Measurements from ENCODE around the gene NCAM2. TPM values are rescaled to one million over a fixed set of nuclear protein-coding genes. Genes with fewer than 3 reads are reported as not detected.

The NCAM2 gene
- polyA plus RNA-seq, 3 donors: 5.7 to 9.8 (median 5.9) TPM

DNA sequence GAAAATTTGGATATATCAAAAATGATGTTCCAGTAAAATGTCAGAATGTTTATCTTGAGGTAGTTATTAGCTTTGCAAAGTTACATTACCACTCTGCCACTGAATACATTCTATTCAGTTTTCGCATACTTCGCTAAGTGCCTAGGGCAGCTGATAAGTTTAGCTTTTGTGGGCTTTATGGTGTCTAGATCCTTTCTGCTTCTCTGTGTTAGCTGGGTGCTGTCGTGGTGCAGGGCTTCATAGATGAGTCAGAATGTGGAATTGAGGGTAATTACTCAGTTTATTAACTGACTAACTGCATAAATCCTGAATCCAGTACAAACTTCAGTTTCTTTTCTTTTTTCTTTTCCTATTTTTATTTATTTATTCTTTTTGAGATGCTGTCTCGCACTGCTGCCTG, 21.5 kb downstream of the NCAM2 start:
- no peak for DNase-seq

DNA sequence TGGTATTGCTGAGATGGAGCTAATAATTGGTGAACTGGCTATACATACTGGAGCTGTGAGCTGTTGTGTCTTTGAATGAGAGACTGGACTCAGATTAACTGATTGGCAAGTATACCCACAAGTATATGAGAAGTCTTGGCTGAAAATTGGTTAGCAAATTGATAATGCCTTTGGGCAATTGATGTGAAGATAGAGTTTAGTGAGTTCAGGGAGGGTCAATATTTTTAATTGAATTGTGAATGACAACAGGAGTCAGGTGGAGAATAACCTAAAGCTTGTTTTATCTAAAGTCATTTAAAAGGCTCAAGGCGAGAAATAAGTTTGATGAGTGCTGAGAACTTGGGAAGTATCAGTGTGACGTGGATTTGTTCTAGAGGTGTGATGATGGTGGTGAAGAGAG, 27.5 kb downstream of the NCAM2 start:
- no peak for DNase-seq

DNA sequence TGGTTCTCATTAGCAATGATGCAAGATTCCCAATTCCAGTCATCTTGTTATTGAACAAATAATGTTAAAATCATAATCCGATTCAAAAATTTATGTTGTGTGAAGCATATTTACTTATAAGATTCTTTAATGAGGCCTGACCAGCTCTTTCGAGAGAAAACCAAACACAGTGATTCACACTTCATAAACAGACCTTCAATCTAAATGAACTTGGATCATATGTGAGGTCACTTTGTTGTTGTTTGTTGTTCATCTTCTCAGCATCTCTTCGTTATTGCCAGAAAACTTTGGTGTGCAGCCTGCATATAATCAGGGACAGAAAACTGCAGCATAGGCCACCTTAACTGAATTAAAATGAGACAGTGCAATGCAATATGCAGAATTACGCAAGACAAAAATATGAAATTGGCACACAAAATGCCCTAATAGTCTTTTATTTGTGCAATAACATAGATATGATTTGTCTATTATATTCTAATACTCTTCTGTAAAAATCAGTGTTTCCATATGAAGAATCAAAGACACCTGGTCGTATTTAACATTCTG, 30.1 kb downstream of the NCAM2 start:
- no peak for DNase-seq

DNA sequence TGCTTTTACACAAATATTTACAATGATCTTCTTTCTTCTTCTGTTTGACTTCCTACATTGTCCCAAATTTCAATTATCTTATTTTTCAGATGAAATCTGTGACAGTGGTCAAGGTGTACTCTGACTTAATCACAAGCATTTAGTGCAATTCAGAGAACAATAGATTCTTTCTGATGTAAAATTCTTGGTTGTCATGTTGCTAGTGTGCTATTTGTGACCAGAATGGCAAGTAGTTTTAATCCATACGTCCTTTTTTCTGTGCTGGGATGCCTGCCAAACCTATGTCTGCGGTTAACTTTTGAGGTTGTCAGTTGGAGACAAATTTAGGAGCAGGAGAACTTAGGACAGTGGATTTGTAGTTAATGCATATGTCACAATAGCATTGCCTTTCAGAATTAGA, 31.0 kb downstream of the NCAM2 start:
- no peak for DNase-seq

DNA sequence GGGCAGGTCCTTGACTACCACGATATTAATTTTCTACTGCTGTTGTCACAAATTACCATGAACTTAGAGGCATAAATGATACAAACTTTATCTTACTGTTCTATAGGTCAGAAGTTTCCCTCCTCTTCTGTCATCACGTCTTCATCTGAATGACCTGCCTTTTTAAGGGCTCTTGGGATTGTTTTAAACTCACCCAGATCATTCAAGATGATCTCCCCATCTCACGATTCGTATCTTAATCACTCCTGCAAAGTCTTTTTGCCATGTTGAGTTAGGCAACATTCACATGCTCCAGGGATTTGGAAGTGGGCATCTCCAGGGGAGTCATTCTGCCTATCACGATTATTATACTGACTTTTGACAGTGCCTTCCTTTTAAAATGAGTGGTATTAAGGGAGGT, 32.1 kb downstream of the NCAM2 start:
- DNase-seq: no peak

DNA sequence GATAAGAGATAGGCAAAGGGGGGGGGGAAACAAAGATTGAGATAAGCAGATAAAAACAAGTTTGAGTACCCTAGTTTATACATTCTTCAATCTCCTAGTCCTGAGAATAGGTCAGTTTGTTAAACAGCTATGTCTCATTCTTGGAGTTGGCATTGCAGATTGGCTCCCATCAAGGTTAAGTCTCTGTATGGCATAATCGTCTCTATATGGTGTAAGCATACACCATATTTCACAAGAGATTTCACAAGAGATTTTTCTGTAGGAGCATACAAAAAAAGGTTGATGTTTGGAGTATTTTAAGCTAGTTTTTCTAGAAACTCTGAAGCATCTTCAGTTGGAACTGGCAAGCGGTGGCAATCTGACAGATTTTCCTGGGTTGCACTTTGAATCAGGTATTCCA, 35.8 kb downstream of the NCAM2 start:
- DNase-seq: no peak

DNA sequence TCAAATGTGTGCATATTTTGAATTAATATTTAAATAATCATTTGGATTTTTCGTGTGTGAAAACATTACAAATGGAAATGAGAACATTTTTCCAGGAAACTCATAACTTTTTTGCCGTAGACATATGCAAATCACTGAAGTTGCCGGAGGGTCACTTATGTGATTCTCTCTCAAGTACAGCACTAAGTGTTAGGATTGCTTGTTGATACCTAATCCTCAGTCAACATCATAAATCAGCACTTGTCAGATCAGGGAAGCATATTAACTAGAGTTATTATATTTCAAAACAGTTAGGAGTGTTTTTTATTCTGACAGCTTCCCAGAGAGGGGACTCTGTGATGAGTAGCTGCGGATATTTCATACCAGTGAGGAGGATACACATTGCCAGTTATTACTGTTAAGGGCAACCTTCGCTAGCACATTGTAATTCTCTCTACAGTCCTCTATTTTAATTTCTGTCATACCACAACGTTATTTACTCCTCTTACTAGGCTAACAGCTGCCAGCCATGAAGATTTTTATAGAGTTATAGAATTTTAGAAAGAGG, 41.5 kb downstream of the NCAM2 start:
- DNase-seq: no peak

DNA sequence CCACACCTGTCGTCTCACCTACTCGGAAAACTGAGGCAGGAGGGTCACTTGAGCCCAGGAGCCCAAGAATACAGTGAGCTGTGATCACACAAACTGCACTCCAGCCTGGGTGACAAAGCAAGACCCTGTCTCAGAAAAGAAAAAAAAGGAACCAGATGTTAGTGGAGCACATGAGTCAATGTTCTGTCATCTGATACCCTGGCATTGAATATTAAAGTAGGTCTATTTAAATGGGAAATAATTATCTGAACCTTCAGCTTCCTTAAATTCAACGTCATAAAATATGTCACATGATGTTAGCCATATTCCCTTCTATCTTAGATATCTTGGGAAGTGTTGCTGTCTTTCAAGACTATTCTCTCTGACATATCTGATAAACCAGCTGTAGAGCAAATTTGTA, 47.3 kb downstream of the NCAM2 start:
- DNase-seq: no peak

DNA sequence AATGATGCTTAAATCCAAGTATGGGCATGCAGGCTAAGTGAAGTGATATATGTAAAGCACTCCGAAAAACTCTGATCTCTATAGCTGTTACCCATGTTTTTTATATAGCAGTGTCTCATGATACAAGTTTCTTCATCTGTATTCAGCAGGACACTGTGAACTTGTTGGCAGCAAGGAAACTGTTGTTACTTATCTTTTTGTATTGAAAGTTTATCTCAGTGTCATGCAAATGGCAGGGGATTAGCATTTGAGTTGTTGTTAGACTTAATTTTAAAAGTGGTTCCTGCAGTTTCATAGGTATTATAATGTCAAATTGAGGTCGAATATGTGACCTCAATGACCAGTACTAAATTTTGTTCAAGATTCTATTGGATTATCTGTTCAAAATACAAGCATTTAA, 47.9 kb downstream of the NCAM2 start:
- no peak for DNase-seq

DNA sequence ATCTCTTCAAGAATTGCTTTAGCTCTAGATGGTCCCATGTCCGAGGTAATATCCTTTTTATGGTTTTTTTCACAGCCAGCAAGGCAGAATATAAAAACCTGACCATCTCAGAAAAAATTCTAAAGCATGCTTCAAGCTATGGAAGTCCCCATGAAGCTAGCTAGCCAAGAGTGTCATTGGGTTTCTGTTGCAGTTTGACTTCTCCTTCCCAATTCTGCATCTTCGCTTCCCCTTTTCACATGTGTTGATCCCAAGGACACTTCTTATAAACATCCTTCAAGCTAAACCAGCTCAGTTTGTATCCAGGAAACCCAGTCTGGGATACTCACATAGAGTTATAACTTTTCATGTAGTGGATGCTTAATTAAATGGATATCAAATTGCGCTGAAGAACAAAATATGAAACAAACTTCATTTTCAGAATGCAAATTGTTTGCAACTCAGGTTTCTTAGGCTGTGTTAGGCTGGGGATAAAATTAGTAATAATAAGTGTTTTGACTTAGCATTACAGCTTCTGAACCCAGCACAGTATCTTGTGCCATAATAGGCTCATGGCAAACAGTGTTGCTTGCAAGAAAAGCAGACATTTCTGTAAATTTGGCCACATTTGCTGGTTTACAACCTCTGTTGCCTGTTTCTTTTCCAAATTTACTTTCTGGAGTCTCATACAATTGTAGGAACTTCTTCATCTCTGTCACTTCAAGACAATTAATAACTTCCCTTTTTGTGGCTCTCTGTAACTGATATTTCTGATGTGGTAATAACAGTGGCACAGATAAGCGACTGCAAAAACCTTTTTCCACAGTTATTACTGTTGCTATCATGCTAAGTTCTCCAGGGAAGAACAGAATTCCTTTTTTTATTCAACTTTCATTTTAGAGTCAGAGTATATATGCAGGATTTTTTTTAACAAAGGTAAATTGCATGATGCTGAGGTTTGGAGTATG, 53.2 kb downstream of the NCAM2 start:
- no peak for DNase-seq

DNA sequence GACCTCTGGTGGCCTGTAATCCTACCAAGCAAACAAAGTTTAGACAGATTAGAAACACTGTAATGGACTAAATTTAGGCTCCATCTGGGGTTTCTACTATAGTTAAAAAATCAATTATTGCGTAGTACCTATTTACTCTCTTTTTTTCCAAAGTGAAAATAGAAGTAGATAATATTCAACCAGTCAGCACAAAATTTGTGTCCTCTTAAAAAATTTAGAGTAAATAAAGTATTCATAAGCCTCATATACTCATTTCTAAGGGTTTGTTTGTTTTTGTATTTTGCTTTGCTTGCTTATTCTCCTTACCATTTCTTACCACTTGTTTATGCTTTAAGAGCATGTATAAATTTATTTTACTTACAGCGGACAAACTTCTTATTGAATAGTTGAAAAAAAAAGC, 54.5 kb downstream of the NCAM2 start:
- no peak for DNase-seq

DNA sequence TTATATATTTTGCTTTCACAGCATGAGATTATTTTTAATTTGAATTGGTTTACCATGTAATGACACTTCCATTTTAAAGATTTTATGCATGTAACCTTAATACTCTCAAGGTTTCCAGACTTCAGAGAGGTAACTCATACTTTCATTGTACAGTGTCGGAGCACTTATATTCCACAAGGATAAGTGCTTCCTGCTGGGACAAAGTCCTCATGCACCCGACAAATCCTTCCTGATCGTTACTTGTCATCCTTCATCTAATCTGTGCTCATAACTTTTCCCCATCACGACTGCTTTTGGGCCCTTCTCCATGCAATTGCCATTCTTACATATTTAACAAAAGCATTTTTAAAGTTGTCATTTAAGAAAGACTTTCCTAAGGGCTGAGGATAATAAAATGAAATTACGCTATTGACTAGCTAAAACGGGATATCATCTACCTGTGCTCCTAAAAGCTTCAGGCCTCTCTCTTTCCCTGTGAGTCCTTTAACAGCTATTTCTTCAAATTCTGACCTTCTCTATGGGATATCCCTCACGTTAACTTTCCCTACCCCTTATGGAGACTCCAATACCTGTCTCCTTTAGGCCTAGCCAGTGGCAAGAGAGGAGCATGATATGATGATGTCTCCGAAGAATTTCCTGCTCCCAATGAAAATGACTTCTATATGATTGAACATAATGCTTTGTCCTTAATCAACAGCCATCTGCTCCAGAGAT, 59.3 kb downstream of the NCAM2 start:
- no peak for DNase-seq

DNA sequence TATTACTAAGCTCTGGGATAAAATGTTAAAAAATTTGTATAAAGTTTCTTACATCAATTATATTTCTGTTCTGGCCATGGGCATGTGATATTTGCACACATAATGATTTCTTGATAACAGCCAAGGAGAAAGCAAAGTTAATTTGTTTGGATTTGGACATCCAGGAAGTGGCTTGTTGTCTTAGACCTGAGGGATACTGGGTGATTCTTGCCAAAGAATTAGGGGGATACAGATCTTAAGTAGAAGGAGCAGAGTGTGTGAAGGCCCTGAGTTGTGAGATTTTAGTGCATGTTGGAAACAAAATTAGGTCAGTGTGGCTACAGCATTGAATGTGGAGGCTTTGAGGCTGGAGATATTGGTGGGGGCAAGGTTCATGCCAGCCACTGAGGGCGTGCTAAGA, 65.6 kb downstream of the NCAM2 start:
- DNase-seq: no peak

DNA sequence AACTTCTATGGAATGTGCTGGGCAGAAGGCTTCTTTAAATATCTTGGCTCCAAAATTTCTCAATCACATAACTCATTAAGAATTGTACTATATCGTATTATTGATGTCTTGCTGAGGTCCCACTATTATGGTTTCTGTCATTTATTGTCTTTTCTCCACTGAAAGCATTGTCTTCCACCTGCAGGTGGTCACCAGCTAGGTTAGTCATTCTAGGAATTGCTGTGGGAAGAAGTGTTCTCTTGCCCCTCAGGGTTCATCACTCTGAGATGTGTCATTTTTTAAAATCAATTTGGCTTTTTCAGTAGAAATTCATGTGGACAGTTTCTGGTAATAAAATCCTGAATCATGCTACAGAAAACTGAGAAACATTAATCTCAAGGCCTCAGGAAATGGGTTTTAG, 66.1 kb downstream of the NCAM2 start:
- no peak for DNase-seq

DNA sequence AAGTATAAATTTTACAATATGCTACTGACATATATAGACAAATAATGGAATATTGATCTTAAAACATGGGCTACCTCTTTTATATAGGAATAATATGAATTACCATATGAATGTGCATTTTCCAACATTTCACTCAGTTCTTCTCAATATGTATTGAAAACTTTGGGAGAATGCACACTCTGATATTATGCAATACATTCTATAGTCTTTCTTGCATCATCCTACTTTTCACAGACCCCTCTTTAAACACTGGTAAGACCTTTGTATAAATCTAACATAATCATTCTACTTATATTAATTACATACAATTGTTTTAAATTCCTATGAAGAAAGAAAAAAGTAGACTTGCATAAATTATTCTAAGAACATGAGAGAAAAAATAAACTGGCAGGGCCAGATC, 69.2 kb downstream of the NCAM2 start:
- no peak for DNase-seq

DNA sequence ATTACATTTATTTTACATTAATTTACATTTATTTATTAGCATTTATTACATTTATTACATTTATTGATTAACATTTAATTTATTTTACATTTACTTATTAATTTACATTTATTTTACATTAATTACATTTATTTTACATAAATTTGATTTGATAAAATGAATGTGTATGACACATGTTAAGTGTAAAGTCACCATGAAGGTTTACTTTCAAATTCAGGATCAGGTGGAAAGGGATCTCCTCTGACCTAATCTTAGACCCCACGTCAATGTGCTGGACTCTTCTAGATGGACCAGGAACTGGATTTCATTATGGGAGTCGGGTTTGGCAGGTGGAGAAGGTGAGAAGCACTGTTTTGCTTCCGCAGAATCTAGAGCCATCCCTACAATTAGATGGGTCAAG, 76.1 kb downstream of the NCAM2 start:
- DNase-seq: no peak

DNA sequence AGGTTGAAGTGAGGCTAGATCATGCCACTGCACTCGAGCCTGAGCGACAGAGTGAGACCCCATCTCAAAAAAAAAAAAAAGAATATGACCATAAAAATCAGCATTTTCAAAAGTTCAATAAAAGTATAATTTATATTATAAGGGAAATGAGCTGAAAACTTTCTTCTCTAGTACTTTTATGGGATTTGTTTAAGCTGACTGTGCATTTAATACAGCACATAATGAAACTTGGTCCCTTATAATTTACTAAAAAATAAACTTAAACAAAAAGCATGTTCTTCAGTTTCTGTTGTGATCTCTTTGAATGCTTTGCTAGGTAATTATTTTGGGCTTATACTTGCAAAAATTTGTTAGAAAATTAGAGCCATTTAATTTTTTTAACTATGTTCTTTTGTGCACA, 77.8 kb downstream of the NCAM2 start:
- DNase-seq: no peak

DNA sequence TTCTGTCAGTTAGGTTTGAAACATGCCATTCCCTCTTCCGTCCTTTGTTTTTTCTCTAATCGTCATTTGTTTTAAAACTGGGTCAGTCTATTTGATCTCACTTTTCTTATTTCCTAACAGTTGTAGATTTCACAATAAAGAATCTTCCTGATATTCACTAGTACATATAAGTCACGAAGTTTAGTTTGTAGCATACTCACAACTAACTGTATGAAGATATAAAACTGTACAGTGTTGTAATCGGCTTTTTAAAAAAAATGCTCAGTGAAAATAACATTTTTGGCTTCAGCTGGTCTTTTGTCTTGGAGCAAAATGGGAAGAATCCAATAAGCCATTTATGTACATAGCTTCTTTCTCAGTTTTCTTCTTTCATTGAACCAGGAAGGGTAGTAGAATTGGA, 78.3 kb downstream of the NCAM2 start:
- DNase-seq: no peak

DNA sequence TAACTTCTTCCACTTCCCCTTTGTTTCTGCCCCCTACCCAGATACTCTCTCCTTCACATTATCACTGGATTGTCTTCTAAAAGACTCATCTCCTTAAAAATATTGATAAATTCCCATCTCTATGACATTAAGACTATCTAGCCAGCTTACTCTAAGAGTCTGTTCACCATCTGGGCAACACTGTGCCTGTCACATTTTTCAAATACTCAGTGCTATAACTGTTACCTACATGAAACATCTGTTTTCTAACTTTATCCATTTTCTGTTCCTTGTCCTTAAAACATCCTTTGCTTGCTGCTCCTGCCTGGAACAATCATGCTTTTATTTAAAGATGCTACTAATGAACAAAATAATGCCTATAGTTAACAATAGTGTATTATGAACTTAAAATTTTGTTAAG, 81.4 kb downstream of the NCAM2 start:
- DNase-seq: no peak

DNA sequence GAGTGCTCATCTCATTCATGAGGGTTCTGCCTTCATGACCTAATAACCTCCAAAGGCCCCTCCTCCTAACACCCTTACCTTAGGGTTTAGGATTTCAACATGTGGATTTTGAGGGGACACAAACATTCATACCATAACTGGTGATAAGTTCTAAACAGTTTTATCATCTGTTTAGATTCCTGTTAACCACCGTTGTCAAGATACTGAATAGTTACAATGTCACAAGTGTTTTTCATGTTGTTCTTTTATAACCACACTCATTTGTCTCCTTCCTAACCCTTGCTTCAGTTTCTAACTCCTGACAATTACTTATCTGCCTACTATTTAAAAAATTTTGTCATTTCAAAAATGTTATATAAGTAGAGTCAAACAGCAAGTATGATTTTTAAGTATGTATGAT, 86.0 kb downstream of the NCAM2 start:
- no peak for DNase-seq

DNA sequence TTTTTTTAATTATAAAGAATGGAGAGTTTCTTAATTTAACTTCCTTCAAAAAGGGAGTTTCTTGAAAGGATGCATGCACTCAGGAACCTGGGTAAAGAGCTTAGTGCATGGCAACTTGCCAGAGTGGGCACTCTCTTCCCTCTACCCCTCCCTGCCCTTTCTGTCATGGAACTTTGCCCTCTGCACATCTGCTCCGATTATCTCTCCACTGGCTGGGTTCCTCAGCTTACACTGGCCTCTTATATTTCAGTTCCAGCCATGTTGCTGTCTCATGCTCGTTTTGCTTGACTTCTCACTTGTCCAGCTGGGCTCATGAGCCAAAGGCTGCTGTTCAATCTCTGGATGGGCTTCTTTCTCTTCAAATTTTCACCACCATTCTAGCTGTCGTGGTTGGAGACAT, 87.0 kb downstream of the NCAM2 start:
- DNase-seq: no peak

DNA sequence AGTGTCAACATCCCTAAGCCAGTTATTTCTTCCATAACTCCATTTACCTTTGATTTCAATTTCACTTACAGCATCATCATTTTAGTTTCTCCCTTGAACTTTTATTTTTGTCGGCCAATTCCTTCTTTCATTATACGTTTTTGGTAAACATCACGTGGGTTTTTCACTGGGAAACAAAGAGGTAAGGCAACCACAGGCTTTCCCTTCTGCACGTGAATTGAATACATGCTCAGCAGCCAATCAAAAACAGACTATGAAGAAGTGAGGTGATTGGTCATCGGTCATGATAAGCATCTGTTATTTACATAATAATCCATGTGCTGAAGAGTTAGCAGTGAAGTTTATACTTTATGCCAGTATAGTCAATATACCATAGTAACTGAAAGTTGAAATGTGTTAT, 98.7 kb downstream of the NCAM2 start:
- DNase-seq: no peak

DNA sequence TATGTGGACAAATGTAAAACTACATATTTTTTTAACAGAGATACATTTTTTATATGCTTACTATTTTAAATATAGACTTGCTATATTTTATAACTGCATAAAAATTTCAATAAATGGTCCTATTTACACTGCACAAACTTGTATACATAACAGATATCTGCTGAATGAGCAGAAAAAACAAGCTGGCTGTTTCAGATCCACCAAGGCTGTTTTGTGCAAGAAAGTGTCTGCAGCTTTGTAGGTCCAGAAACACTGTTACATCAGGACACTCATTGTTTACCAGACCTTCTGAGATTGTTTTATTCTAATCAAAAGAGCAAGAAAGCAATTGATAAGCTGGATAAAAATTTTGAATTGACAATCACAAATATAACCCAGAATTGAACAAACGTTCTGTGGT, 99.3 kb downstream of the NCAM2 start:
- no peak for DNase-seq
